Cardiac muscle cell (in vitro differentiated cells and primary cell): Measurements from ENCODE around the gene NEK5. TPM values are rescaled to one million over a fixed set of nuclear protein-coding genes. Genes with fewer than 3 reads are reported as not detected.

Source experiments
- DNase-seq, 2 donors: peaks; one replicate each; pipeline versions ENCODE4 v3.0.0 to v3.0.0-alpha.2; 2010 to 2017; ENCODE audit warnings: low read depth in 1 of 2, low spot score in 1 of 2
- H3K27ac ChIP-seq: fragments of 200-600 bp; sonication (generic); 2 replicates; pipeline ENCODE4 v1.5.1; 2016
- H3K27me3 ChIP-seq: fragments of 200-600 bp; sonication (generic); 2 replicates; pipeline ENCODE4 v1.6.0; 2016; ENCODE audit warnings: control low read depth
- H3K36me3 ChIP-seq: fragments of 200-600 bp; sonication (generic); 2 replicates; pipeline ENCODE4 v1.5.1; 2016; ENCODE audit warnings: control low read depth
- H3K4me1 ChIP-seq: fragments of 200-600 bp; sonication (generic); 2 replicates; pipeline ENCODE4 v1.8.1; 2017; ENCODE audit warnings: low read depth, mild to moderate bottlenecking, mixed run types
- H3K4me3 ChIP-seq: fragments of 200-600 bp; sonication (generic); 2 replicates; pipeline ENCODE4 v1.5.1; 2016; ENCODE audit warnings: mild to moderate bottlenecking
- H3K9me3 ChIP-seq: fragments of 200-600 bp; sonication (generic); 2 replicates; pipeline ENCODE4 v1.5.1; 2017; ENCODE audit warnings: low read depth, mild to moderate bottlenecking, control low read depth
- polyA plus RNA-seq: library from polyadenylated mRNA; unstranded; fragments of >200 nt; fragmentation: Nextera tagmentation; extraction: Ambion mirVana; gene quantifications from 2 replicates; pipeline ENCODE4 v1.2.1, GENCODE V29; 2016
- total RNA-seq: library from RNA; depleted of rRNA; stranded (reverse); fragments of >200 nt; gene quantifications from 2 replicates; pipeline ENCODE4 v1.2.3, GENCODE V29; 2016
- TF ChIP-seq, protein P1 (sequence below): IDR thresholded peaks from 2 replicates; pipeline ENCODE4 v1.5.1; 2012; ENCODE audit warnings: low read depth, mild to moderate bottlenecking, low read length

NEK5 gene
- total and polyA plus RNA-seq, 2 experiments from 2014 or later, result 0.33 to 0.34 TPM

GRCh38 chr13:52020191-52020590 lies 108.7 kb downstream of the NEK5 start:
- Histone ChIP-seq H3K36me3 (peaks cover 19% of the 10 kb centered on the region), H3K27ac (no peak overlapping the region), H3K27me3 (no peaks in the 10 kb centered on the region), H3K4me1 (no peaks in the 10 kb centered on the region), H3K9me3 (no peaks in the 10 kb centered on the region), H3K4me3 (no peak overlapping the region)
- TF ChIP-seq, protein P1, sequence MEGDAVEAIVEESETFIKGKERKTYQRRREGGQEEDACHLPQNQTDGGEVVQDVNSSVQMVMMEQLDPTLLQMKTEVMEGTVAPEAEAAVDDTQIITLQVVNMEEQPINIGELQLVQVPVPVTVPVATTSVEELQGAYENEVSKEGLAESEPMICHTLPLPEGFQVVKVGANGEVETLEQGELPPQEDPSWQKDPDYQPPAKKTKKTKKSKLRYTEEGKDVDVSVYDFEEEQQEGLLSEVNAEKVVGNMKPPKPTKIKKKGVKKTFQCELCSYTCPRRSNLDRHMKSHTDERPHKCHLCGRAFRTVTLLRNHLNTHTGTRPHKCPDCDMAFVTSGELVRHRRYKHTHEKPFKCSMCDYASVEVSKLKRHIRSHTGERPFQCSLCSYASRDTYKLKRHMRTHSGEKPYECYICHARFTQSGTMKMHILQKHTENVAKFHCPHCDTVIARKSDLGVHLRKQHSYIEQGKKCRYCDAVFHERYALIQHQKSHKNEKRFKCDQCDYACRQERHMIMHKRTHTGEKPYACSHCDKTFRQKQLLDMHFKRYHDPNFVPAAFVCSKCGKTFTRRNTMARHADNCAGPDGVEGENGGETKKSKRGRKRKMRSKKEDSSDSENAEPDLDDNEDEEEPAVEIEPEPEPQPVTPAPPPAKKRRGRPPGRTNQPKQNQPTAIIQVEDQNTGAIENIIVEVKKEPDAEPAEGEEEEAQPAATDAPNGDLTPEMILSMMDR, result no peak
- DNase-seq, result no peak

- TF ChIP-seq, protein P1, result no peak
- Histone ChIP-seq H3K27ac (no peak overlapping the region), H3K9me3 (no peaks in the 10 kb centered on the region), H3K4me1 (peaks cover 3% of the 10 kb centered on the region), H3K27me3 (no peaks in the 10 kb centered on the region), H3K36me3 (peaks cover 4% of the 10 kb centered on the region), H3K4me3 (no peak overlapping the region)
- DNase-seq, result no peak
Measured at GRCh38 chr13:52016296-52016695, 112.6 kb downstream of the NEK5 start.

- Histone ChIP-seq H3K27ac (peak overlapping the region; percentile 92), H3K9me3 (no peaks in the 10 kb centered on the region), H3K4me3 (peak overlapping the region; percentile 83), H3K36me3 (no peaks in the 10 kb centered on the region), H3K4me1 (peaks cover 3% of the 10 kb centered on the region), H3K27me3 (peaks cover 14% of the 10 kb centered on the region)
- TF ChIP-seq, protein P1, result no peak
- no peak for DNase-seq
Measured at GRCh38 chr13:52012512-52012836, 116.4 kb downstream of the NEK5 start.

- DNase-seq, result peak; percentile 99
- Histone ChIP-seq H3K27me3 (peaks cover 14% of the 10 kb centered on the region), H3K36me3 (no peaks in the 10 kb centered on the region), H3K4me3 (peak within 1 kb of the TSS; percentile 83), H3K27ac (peak within 1 kb of the TSS; percentile 92), H3K9me3 (no peaks in the 10 kb centered on the region), H3K4me1 (peaks cover 3% of the 10 kb centered on the region)
- TF ChIP-seq, protein P1, result no peak
Measured at GRCh38 chr13:52011632-52012511, 117.0 kb downstream of the NEK5 start, which contains the start of gene ALG11. Gene ALG11 (plus strand): TSS chr13:52012398. CDS start chr13:52012419, 21 bp downstream.

DNA sequence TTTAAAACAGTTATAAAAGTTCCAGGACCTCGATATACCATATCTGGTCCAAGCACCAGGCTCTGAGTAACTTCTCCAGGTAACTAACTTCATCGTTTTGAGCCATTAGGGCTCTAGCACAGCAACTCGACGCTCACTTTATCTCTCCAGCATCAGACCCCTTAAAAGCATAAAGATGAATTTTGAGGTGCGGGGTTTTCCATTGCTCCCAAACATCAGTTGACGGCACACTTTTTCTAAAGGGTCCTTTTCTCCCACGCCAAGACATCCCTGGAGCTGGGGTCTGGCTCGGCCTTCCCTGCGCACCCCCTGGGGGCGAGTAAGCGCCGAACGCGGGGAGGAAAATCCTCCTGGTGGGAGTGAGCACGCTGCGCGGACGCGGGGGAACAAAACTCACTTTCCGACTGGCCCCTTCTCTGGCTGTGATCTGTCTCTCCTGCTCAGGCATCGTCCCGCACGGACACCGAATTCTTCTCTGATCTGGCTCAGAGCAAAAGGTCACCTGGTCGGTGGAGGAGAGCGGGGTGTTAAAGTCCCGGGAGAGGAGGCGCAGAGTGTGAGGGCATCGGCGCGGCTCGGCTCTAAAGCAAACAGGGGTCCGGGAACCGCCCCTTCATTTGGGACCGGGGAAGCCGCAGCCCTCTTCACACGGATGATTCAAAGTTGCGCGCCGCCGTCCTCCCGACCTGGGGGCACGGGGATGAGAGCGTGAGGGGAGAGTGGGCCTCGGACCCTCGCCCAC lies 117.8 kb downstream of the NEK5 start, which contains the start of gene ATP7B:
Gene ATP7B (minus strand): TSS at position 561 of the 742 bp plus-strand sequence. CDS start 113 bp downstream, at position 448.
- TF ChIP-seq, protein P1, result no peak
- Histone ChIP-seq H3K4me1 (peaks cover 3% of the 10 kb centered on the region), H3K9me3 (no peaks in the 10 kb centered on the region), H3K27ac (peak within 1 kb of the TSS; percentile 92), H3K36me3 (no peaks in the 10 kb centered on the region), H3K4me3 (peak within 1 kb of the TSS; percentile 83), H3K27me3 (peaks cover 14% of the 10 kb centered on the region)
- peak; percentile 13 to 52 for DNase-seq
